HEK293 (cell line): Measurements from ENCODE around the gene IBA57.

Experiments
- ATF2 ChIP-seq: fragments of 450-650 bp; formaldehyde crosslinking; IDR thresholded peaks from 2 replicates; pipeline ENCODE4 v1.5.1; 2016; ENCODE audit warnings: missing biosample characterization, missing genetic modification characterization, low read depth
- KLF16 ChIP-seq: fragments of 450-650 bp; formaldehyde crosslinking; IDR thresholded peaks from 2 replicates; pipeline ENCODE4 v1.5.1; 2017; ENCODE audit warnings: missing biosample characterization, missing genetic modification characterization
- OVOL3 ChIP-seq: fragments of 450-650 bp; formaldehyde crosslinking; IDR thresholded peaks from 2 replicates; pipeline ENCODE4 v1.5.1; 2016; ENCODE audit warnings: missing biosample characterization, missing genetic modification characterization
- PRDM1 ChIP-seq: fragments of 450-650 bp; formaldehyde crosslinking; IDR thresholded peaks from 2 replicates; pipeline ENCODE4; 2016; ENCODE audit warnings: missing biosample characterization, missing genetic modification characterization
- PRDM2 ChIP-seq: fragments of 450-650 bp; formaldehyde crosslinking; IDR thresholded peaks from 2 replicates; pipeline ENCODE4 v1.5.1; 2016; ENCODE audit warnings: missing biosample characterization, missing genetic modification characterization, borderline replicate concordance
- TSHZ1 ChIP-seq: fragments of 450-650 bp; formaldehyde crosslinking; IDR thresholded peaks from 2 replicates; pipeline ENCODE4 v1.5.1; 2016; ENCODE audit warnings: missing biosample characterization, missing genetic modification characterization, borderline replicate concordance
- YY1 ChIP-seq: fragments of 450-650 bp; formaldehyde crosslinking; IDR thresholded peaks from 2 replicates; pipeline ENCODE4 v1.5.1; 2018; ENCODE audit warnings: missing biosample characterization, missing genetic modification characterization
- ZNF121 ChIP-seq: fragments of 450-650 bp; formaldehyde crosslinking; IDR thresholded peaks from 2 replicates; pipeline ENCODE4 v1.5.1; 2016; ENCODE audit warnings: missing biosample characterization, missing genetic modification characterization
- ZNF140 ChIP-seq: fragments of 450-650 bp; formaldehyde crosslinking; IDR thresholded peaks from 2 replicates; pipeline ENCODE4 v1.5.1; 2016; ENCODE audit warnings: missing biosample characterization, missing genetic modification characterization
- ZNF391 ChIP-seq: fragments of 450-650 bp; formaldehyde crosslinking; IDR thresholded peaks from 2 replicates; pipeline ENCODE4 v1.5.1; 2016; ENCODE audit warnings: low read depth, missing biosample characterization, missing genetic modification characterization, borderline replicate concordance
- ZNF488 ChIP-seq: fragments of 450-650 bp; formaldehyde crosslinking; IDR thresholded peaks from 2 replicates; pipeline ENCODE4 v1.5.1; 2016; ENCODE audit warnings: missing biosample characterization, missing genetic modification characterization
- ZNF600 ChIP-seq: fragments of 450-650 bp; formaldehyde crosslinking; IDR thresholded peaks from 2 replicates; pipeline ENCODE4 v1.5.1; 2016; ENCODE audit warnings: missing biosample characterization, missing genetic modification characterization
- ZNF629 ChIP-seq: fragments of 450-650 bp; formaldehyde crosslinking; IDR thresholded peaks from 2 replicates; pipeline ENCODE4 v1.5.1; 2017; ENCODE audit warnings: missing biosample characterization, missing genetic modification characterization
- ZSCAN18 ChIP-seq: fragments of 450-650 bp; formaldehyde crosslinking; IDR thresholded peaks from 2 replicates; pipeline ENCODE4 v1.5.1; 2016; ENCODE audit warnings: missing biosample characterization, missing genetic modification characterization

IBA57 gene

GRCh38 chr1:228168563-228169270 is 3.1 kb downstream of the IBA57 start (continued):
- TF ChIP-seq TSHZ1 (no peak), ZNF140 (no peak), ZNF629 (tag by site-specific recombination) (peak; percentile 39; the same call in 1 of the 2 replicates), KLF16 (no peak), ZSCAN18 (tag by site-specific recombination) (no peak), ZNF121 (tag by site-specific recombination) (no peak), PRDM1 (tag by site-specific recombination) (no peak), ZNF600 (peak; percentile 54), ZNF488 (tag by site-specific recombination) (no peak), PRDM2 (tag by site-specific recombination) (no peak), OVOL3 (tag by site-specific recombination) (no peak), YY1 (tag by site-specific recombination) (no peak), ZNF391 (tag by site-specific recombination) (no peak), ATF2 (tag by site-specific recombination) (peak; percentile 95)
